H54 (cell line): ENCODE results near the gene DLD.
A peak's percentile ranks its signal among the peaks of the same experiment; 100 is the strongest.
"Not testable (repeated sequence)": the region's sequence is repeated elsewhere in the genome, so short reads cannot be mapped to it uniquely, and the experiment has no call there.

Experiments
- DNase-seq: peaks from one replicate; pipeline ENCODE4 v3.0.0; 2011; ENCODE audit warnings: low spot score, mixed read lengths; ENCODE audit not compliant: insufficient read length
- FAIRE-seq: peaks from 3 replicates; lab custom pipeline; 2011; peaks lifted over from hg19 to GRCh38; lab: Jason Lieb, UNC
- POLR2A ChIP-seq: IDR thresholded peaks from 2 replicates; pipeline ENCODE4 v1.6.1; 2011; ENCODE audit warnings: low read depth, mild to moderate bottlenecking, low read length

DLD gene

DNA sequence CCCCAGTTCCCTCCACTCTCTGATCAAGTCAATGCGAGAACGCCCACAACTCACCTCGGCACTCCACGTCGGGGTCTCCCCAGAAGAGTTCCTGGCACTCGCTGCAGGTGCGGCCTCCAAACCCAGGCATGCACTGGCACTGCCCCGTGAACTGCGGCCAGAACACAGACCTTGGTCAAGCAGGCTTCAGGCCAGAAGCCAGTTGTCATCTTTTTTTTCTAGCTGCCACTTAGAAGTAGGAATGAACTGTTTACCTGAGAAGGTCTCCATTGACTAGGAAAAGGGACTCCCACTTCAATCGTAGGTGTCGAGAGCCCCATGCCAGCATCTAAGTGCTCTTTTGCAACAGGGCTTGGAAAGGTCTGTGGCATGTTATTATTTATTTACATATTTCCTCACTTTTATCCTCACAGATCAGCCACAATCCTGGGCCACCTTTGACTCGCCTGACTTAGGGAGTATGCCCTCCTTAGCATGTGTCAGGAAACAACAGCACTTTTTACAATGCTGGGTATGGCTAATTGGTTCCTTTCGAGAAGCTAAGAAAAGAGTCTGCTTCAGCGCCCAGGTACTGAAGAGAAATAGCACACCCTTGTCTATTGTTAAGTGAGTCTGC lies 60.3 kb downstream of the DLD start:
- FAIRE-seq (no peak), DNase-seq (no peak)
- TF ChIP-seq POLR2A, result no peak

DNA sequence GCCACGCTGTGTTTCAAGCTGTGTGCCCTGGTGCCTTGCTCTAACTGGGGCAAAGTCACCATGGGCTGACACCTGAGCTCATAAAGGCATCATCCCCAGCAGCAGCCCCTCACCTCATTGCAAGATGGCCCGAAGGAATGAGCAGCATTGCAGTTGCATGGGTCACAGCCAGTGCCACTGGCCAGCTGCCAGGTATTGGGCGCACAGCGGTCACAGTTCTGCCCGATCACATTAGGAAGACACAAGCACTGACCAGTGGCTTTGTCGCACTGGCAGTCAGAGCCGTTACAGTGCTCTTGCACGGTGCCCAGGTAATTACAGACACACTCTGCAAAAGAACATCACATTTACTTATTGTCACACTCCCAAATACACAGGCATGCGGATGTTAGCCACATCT lies 60.9 kb downstream of the DLD start:
- no peak for TF ChIP-seq POLR2A
- DNase-seq, result no peak
- FAIRE-seq, result no peak

DNA sequence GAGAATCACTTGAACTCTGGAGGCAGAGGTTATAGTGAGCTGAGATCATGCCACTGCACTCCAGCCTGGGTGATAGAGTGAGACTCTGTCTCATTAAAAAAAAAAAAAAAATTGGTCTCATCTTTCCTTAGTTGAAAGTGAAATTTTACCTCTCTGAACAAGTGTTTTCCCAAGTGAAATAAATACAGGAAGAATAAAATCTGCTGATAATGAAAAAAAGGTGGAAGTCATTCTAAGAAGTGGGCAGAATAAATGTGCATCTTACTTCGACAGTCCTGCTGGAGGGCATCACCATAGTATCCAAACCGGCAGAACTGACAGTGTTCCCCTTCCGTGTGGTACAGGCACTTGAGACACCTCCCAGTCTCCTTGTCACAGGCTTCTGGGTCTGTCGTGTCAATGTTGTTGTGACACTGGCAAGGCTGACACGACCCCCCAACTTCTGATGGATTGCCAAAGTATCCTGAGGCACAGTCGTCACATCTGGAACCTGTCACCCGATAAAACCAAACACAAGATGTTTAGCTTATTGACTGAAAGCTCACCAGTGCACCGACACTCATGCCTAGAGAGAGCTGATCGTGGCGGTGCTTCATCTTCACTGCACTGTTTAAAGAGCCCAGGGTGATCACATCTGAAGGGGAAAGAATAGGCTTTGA lies 62.4 kb downstream of the DLD start:
- TF ChIP-seq POLR2A, result no peak
- FAIRE-seq (no peak), DNase-seq (no peak)

DNA sequence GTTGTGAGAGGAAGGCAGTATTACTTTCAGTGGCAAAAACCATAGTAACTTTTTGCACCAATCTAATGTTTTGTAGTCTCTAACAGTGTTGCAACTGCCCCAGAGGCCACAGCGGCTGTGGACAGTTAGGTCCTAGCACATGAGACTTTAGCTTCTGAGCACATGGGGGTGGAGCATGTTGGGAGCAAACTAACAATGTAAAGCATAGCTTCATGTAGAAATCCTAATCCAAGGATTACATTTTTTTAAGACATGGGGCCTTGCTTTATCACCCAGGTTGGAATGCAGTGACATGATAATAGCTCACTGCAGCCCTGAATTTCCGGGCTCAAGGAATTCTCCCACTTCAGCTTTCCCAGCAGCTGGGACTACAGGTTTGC lies 62.9 kb downstream of the DLD start:
- FAIRE-seq (no peak), DNase-seq (no peak)
- no peak for TF ChIP-seq POLR2A

DNA sequence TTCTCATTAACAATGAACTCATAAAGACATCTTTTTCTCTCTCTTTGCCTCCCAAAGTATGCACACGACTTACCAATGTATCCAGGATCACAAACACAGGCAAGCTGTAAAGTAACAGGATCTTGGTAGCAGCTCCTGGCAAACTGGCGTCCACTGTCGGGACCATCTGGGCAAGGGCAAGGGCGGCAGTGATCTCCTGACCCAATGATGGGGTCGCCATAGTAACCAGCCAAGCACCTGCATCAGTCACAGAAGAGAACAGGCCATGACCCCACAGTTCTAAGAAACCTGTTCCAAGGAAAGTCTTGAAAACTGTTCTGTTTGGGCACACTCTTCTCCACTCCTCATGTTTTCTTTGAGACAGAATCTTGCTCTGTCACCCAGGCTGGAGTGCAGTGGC lies 64.4 kb downstream of the DLD start:
- FAIRE-seq (no peak), DNase-seq (no peak)
- no peak for TF ChIP-seq POLR2A

DNA sequence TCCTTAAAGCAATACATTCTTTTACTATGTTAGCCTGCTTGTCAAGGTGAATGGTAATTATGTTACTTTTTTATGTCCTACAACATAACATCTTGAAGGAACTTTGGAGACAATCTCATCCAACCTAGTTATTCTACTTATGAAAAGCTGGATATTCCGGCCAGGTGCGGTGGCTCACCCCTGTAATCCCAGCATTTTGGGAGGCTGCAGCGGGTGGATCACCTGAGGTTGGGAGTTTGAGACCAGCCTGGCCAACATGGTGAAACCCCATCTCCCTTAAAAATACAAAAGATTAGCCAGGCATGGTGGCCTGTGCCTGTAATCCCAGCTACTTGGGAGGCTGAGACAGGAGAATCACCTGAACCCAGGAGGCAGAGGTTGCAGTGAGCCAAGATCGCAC lies 66.0 kb downstream of the DLD start:
- not testable (repeated sequence) for DNase-seq, FAIRE-seq

DNA sequence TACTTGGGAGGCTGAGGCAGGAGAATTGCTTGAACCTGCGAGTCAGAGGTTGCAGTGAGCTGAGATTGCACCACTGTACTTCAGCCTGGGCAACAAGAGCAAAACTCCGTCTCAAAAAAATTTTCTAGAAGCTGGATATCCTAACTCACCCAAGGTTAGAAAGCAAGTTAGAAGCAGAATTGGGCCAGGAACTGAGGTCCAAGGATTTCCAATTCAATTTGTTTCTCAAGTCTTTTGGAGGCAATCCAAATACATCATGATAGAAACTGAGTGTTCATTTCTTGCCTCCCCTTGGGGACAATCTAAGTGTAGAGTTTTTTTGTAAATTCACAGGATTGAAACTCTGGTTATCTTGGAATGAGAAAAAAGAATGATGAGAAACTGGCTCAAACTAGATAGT lies 66.5 kb downstream of the DLD start:
- DNase-seq, result no peak
- TF ChIP-seq POLR2A, result no peak
- no peak for FAIRE-seq

DNA sequence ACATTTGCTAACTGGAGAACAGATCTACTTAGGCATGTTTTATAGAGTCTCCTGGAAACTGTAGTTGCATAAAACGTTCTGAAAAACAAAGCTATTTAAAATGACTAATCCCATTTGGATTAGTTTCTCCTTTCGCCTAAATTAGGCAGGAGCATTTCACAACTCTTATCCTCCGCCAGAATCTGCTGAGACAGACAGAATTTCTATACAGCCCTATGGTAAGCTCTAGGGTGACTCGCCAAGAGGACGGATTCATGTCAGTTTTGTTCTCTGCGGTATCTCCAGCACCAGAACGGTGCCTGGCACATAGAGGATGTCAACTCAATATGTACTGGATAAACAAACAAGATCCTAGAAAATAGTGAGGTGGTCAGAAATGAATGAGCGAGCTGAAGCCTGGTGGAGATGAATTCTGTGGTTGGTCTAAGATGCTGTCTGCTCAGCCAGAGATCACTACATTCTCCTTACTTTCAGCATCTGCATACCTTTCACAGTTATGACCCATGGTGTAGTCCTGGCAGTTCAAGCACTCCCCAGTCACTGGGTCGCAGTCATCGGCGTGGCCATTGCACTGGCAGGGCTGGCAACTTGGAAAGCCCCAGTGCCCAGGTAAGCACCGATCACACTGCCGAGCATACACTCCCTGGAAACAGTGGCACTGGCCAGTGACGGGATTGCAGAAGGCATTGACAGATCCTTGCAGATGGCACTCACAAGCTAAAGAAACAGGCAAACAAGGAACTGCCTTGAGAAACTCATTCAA lies 68.0 kb downstream of the DLD start:
- DNase-seq, result no peak
- no peak for TF ChIP-seq POLR2A
- no peak for FAIRE-seq

DNA sequence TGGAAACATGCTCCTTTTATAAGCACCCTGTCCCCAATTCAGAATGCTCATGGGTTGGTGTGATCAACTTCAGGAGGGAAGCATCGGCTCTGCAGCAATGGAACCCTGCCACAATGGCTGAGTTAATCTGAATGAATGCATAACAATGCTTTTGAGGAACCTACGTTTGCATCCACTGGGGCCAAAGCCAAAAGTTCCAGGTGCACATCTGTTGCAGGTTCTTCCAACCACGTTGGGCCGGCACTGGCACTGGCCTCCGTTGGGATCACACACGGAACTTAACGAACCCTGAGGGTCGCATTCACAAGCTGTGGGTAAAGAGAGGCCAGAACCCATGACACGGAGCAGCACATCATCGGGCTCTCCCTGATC lies 68.5 kb downstream of the DLD start:
- TF ChIP-seq POLR2A, result no peak
- FAIRE-seq, result no peak
- DNase-seq, result no peak

DNA sequence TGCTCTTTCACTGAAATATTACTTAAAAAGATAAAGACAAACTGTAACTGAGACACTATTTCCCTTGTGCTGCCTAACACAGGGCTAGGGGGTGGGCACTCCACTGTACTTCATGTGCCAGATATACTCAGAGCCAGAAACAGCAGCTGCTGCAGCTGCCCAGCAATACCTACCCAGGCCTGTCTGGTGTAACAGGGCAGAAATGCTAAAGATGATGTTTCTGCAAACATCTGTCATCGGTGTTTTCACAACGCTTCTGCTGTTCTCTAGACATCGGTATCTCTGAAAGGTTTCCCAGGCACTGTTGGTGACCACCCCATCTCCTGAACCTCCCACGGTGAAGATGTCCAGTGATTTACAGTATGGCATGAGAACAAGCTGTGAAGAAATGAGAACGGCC lies 69.3 kb downstream of the DLD start:
- TF ChIP-seq POLR2A, result no peak
- DNase-seq (no peak), FAIRE-seq (no peak)

DNA sequence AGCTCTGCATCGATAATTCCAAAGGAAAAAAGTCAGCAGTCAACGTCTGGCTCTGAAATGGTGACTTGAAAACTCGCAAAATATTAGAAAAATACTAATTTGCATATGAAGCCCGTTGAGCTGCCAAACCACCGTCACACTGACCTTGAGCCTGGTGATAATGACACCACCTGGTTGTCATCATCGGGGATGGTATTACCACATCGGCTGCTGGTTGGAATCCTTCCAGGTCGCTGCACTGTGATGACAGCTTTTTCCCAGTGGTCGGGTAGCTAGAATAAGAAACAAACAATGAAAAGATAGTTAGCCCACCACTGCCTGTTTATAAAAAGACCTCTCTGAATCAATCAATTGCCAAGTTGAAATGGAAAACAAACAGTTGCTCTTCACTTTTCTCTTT lies 70.4 kb downstream of the DLD start:
- FAIRE-seq, result no peak
- TF ChIP-seq POLR2A, result no peak
- no peak for DNase-seq

DNA sequence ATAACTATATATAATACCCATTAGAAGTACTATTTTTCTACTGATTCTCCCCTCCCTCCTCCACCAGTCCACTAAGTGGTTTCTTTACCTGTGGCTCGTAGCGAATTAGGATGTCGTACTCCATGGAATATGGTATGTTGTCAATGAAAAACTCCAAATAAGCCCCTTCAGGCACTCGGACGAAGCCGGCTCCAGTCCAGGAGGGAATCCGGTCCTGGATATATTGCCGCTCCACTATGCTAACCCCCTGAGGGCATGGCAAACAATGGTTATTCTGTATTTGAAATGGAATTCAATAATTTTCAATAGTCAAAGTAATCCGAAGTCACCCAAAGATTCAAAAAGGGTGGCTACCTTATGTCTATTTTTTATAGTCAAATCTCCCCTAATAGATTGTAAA lies 71.8 kb downstream of the DLD start:
- FAIRE-seq, result no peak
- DNase-seq, result no peak
- TF ChIP-seq POLR2A, result no peak

DNA sequence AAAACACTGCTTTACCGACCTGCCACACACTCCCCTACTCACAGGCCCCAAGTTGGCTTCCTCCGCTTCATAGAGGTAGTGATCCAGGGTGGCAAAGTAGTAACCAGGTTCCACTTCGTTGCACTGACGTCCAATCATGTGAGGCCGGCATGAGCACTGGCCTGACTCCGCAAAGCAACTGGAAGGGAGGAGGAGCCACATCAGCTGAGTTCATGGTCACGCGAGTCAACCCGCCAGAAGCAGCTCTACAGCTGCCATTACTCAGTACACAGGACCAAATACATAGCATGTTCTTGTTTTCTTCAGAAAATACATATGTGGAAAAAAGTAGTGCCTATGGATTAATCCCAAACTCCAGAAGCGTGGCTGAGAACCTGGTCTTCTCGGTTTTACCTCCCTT lies 73.5 kb downstream of the DLD start:
- no peak for TF ChIP-seq POLR2A
- FAIRE-seq (no peak), DNase-seq (no peak)

DNA sequence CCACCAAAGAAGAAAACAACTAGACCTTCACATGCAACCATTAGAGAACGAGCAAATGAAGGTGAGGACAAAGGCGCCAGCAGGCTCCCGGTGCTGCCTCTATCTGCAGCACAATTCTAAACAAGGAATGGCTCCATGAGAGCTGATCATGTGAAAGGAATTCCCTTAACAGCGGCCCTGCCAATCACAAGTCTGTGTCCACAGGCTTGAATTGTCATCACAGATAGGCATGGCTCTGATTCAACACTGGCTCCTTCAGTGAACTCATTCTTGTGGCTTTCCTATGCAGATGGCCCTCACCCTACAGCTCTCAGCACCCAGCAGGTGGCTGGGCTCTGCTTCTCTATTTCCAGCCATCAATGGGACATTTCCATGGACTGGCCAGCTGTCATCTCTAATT lies 75.7 kb downstream of the DLD start:
- DNase-seq, result peak; percentile 55
- FAIRE-seq, result no peak

DNA sequence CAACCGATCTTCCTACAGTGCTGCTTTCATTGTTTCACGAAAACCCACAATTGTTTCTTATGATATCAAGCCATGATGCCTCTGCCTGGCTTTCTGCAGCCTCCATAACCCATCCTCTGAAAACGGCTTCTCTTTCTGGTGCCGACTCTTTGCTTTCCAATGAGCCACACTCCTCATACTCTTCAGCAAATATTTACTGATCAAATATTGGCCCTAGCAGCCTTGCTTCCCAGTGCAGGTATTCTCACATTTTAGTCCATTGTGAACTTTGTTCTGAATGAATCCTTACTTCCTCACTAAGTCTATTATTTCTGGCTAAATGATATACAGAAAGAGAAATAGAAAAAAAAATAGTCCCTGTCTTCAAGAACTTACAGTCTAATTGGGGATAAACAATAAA lies 76.4 kb downstream of the DLD start:
- FAIRE-seq, result no peak
- no peak for DNase-seq

More for the DNA sequence above, 75.7 kb downstream of the DLD start:
- TF ChIP-seq POLR2A, result no peak

More for the DNA sequence above, 76.4 kb downstream of the DLD start:
- no peak for TF ChIP-seq POLR2A
